Aortic smooth muscle cell (primary cell): ENCODE measurements around the gene DCAF16. TPM values are rescaled to one million over a fixed set of nuclear protein-coding genes. Genes with fewer than 3 reads are reported as not detected.

Experiments
- total RNA-seq: library from RNA; depleted of rRNA; stranded (reverse); fragments of >200 nt; gene quantifications from 2 replicates; pipeline ENCODE4 v1.2.3, GENCODE V29; 2014

Gene DCAF16
- total RNA-seq = 20.5 and 23.0 TPM in 2 replicates

DNA sequence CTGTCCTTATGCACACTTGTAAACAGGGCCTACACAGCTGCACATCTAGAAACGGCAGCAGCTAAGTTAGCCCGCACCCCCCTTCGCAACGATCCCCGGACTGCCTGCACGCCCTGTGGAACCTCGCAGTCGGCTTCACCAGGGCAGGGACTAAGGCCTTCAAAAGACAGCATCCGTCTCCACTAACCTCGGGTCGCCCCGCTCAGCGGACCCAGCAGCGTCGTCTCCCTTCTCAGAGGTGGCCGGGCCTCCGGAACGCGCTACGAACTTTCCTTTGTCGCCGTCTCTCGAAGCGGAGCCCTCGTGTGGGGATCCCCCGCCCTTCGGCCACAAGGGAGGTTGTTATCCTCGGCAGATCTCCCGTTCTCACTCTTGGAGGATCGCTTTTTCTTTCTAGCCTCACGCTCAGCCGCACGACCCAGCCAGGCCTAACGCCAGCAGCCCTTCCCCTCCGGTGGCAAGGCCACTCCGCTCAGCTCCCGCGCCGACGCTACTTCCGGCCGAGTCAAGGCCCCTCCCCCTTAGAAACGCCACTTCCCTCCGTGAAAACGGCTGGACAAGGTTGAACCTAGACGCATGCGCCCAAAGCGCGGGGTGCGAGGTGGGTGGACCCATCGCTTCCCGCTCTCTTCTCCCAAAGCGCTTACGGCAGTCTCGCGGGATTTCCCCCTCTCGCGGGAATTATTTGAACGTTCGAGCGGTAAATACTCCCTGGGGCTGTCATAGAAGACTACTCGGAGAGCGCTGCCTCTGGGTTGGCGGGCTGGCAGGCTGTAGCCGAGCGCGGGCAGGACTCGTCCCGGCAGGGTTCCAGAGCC lies at the start of gene DCAF16, which contains the start of gene NCAPG:
Gene DCAF16, minus strand, starts transcription at position 498 of the 818 bp plus-strand sequence. CDS start 6,616 bp downstream, outside the sequence.
Gene NCAPG, plus strand, starts transcription at position 720 of the 818 bp plus-strand sequence. CDS start 99 bp downstream, outside the sequence.

DNA sequence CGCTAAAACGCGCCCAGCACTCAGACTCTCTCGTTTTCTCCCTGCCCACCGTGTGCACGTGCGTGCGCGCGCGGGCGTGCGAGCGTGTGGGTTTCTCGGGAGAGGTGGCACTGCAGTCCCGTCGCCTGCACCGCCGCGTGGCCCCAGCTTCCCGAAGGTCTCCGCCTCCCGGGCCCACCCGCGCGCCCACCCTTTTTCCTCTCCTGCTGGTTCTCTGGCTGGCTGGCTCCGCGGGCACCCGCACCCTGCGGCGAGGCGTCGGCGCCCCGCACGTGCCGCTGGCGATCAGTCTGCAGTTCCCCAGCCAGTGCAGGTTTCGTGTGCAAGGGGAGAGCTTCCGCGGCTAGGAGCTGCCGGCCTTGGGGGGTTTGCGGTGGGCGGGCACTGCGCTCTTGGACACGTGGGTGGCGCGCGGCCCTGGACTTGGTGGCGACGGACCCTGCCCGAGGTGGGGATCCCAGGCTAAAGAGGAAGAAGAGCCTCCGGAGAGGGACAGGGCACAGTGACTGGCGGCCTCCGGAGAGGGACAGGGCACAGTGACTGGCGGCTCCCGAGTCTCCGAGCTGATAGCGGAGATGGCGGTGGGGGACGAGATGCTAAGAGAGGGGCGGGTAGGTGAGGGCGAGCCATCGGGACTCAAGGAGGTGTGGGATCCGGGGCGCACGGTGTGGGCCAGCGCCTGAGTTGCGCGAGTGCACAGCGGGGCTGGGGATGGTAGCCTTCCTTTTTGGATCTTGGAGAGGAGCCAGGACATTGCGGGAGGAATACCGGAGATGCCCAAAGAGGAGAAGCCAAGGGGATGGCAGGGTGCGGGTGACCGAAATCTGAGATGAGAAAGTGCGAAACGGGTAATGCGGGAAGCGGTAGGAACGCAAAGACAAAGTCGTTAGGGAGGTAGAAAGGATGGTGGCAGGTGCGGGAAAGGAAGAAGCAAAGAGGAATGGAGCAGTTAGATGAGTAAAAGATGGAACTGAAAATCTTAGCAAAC lies 29.0 kb downstream of the DCAF16 start, which contains the start of gene FAM184B:
Gene FAM184B, minus strand, starts transcription at position 322 of the 988 bp plus-strand sequence. CDS start 322 bp downstream, outside the sequence.

Other genes with a start within 250 kb of the DCAF16 start
- gene LAP3, start 233.6 kb downstream of the DCAF16 start, total RNA-seq = 119 and 135 TPM in 2 replicates
- 7.4 and 9.9 TPM in 2 replicates for gene MED28, start 196.1 kb downstream of the DCAF16 start, total RNA-seq
- not detected in 2 replicates for gene FAM184B, start 29.1 kb downstream of the DCAF16 start, total RNA-seq
- 16.3 and 27.2 TPM in 2 replicates for gene NCAPG, start 222 bp upstream of the DCAF16 start, total RNA-seq
- 8.1 and 9.9 TPM in 2 replicates for gene LCORL, start 211.0 kb upstream of the DCAF16 start, total RNA-seq